HepG2 (cell line): ENCODE data around the gene TSSK3. TPM values are rescaled to one million over a fixed set of nuclear protein-coding genes. Genes with fewer than 3 reads are reported as not detected.
A peak's percentile ranks its signal among the peaks of the same experiment; 100 is the strongest.

Source experiments
- BATF2 ChIP-seq: sonication (generic); formaldehyde crosslinking; IDR thresholded peaks from 2 replicates; pipeline ENCODE4 v1.8.0; 2022; ENCODE audit warnings: mild to moderate bottlenecking, missing genetic modification reagents, moderate library complexity
- FOXK1 ChIP-seq: sonication (generic); formaldehyde crosslinking; IDR thresholded peaks from 2 replicates; pipeline ENCODE4 v1.4.0; 2020; ENCODE audit warnings: low read depth, missing genetic modification reagents, borderline replicate concordance
- FUBP1 ChIP-seq: sonication (generic); formaldehyde crosslinking; IDR thresholded peaks from 2 replicates; pipeline ENCODE4 v1.5.1; 2020; ENCODE audit warnings: missing genetic modification reagents, mild to moderate bottlenecking, borderline replicate concordance
- GPN1 ChIP-seq: sonication (generic); formaldehyde crosslinking; IDR thresholded peaks from 2 replicates; pipeline ENCODE4 v1.5.1; 2020; ENCODE audit warnings: missing genetic modification reagents, borderline replicate concordance
- IKZF5 ChIP-seq: IDR thresholded peaks from 2 replicates; pipeline ENCODE4 v1.6.1; 2018; ENCODE audit warnings: missing genetic modification reagents, mild to moderate bottlenecking, missing compliant biosample characterization
- MTF2 ChIP-seq: sonication (generic); formaldehyde crosslinking; IDR thresholded peaks from 2 replicates; pipeline ENCODE4 v1.5.0; 2020; ENCODE audit warnings: missing genetic modification reagents, borderline replicate concordance
- MXD3 ChIP-seq: IDR thresholded peaks from 2 replicates; pipeline ENCODE4 v1.6.1; 2016; ENCODE audit warnings: mild to moderate bottlenecking, missing biosample characterization, missing genetic modification reagents
- PAF1 ChIP-seq: IDR thresholded peaks from 2 replicates; pipeline ENCODE4 v1.6.1; 2016; ENCODE audit warnings: missing genetic modification reagents, missing compliant biosample characterization
- POLR2AphosphoS5 ChIP-seq: IDR thresholded peaks from 2 replicates; pipeline ENCODE4 v1.6.1; 2012; ENCODE audit warnings: low read depth, low read length
- RBM39 ChIP-seq: fragments of 200-400 bp; formaldehyde crosslinking; IDR thresholded peaks from one replicate; pipeline ENCODE4 v1.6.1; 2018; ENCODE audit warnings: antibody characterized with exemption, mild to moderate bottlenecking, low read depth, low read length; ENCODE audit not compliant: poor library complexity, severe bottlenecking
- UBTF ChIP-seq: sonication (generic); formaldehyde crosslinking; IDR thresholded peaks from 2 replicates; pipeline ENCODE4 v1.4.0; 2020; ENCODE audit warnings: mild to moderate bottlenecking, missing genetic modification reagents
- ZGPAT ChIP-seq: IDR thresholded peaks from 2 replicates; pipeline ENCODE4 v1.6.1; 2016; ENCODE audit warnings: mild to moderate bottlenecking
- ZNF446 ChIP-seq: sonication (generic); formaldehyde crosslinking; IDR thresholded peaks from 2 replicates; pipeline ENCODE4 v1.5.0; 2020; ENCODE audit warnings: mild to moderate bottlenecking, missing genetic modification reagents
- ZNF451 ChIP-seq: sonication (generic); formaldehyde crosslinking; IDR thresholded peaks from 2 replicates; pipeline ENCODE4 v1.5.0; 2020; ENCODE audit warnings: mild to moderate bottlenecking, missing genetic modification reagents
- ZNF784 ChIP-seq: sonication (generic); formaldehyde crosslinking; IDR thresholded peaks from 2 replicates; pipeline ENCODE4 v1.5.1; 2020; ENCODE audit warnings: missing genetic modification reagents, mild to moderate bottlenecking, borderline replicate concordance
- ZSCAN12 ChIP-seq: sonication (generic); formaldehyde crosslinking; IDR thresholded peaks from 2 replicates; pipeline ENCODE4 v1.9.0; 2021; ENCODE audit warnings: mild to moderate bottlenecking, missing genetic modification reagents
- ZSCAN9 ChIP-seq: IDR thresholded peaks from 2 replicates; pipeline ENCODE4 v1.6.1; 2016; ENCODE audit warnings: borderline replicate concordance
- polyA plus RNA-seq, 8 experiments: library from polyadenylated mRNA; depleted of rRNA in 3 of 8; stranded (reverse) in 7 of 8; unstranded in 1 of 8; fragments of >200 nt; fragmentation: Illumina TruSeq in 4 of 8; extraction: Trizol in 4 of 8; gene quantifications; 2 replicates each; pipeline versions ENCODE4 v1.2.1 to v1.2.3, GENCODE V29; 2011 to 2016; ENCODE audit warnings: low read depth in 4 of 8, missing spikeins in 1 of 8, mixed read lengths in 1 of 8; ENCODE audit not compliant: insufficient read depth in 1 of 8
- total RNA-seq, 5 experiments: library from RNA; depleted of rRNA; stranded (reverse); fragments of >200 nt; fragmentation: Illumina TruSeq; extraction: Trizol; gene quantifications; 2 replicates each; pipeline ENCODE4 v1.2.3, GENCODE V29; 2016; ENCODE audit warnings: low read depth in 1 of 5

The TSSK3 gene
- total and polyA plus RNA-seq, 2 of the 13 experiments (the other 11 are each of a cell fraction or from before 2014, with no cell fraction given): 1.0 to 1.1 TPM

GRCh38 chr1:32335790-32336590, 26.3 kb upstream of the TSSK3 start, which contains the start of gene MARCKSL1 (continued):
- TF ChIP-seq FOXK1 (no peak), RBM39 (peak; percentile 97), GPN1 (CRISPR knock-in tag) (0 out of 2 replicates have a peak, but pooled peaks have one; percentile 12), ZGPAT (peak; percentile 69; the same call in 1 of the 2 replicates), IKZF5 (CRISPR knock-in tag) (peak; percentile 38; the same call in 1 of the 2 replicates), FUBP1 (CRISPR knock-in tag) (no peak), MXD3 (CRISPR knock-in tag) (0 out of 2 replicates have a peak, but pooled peaks have one; percentile 44), ZNF784 (CRISPR knock-in tag) (no peak), ZNF446 (CRISPR knock-in tag) (no peak), BATF2 (CRISPR knock-in tag) (0 out of 2 replicates have a peak, but pooled peaks have one; percentile 31), PAF1 (no peak), POLR2AphosphoS5 (peak; percentile 88), ZSCAN9 (CRISPR knock-in tag) (0 out of 2 replicates have a peak, but pooled peaks have one; percentile 53), ZNF451 (CRISPR knock-in tag) (peak; percentile 38; the same call in 1 of the 2 replicates), UBTF (CRISPR knock-in tag) (peak; percentile 73), ZSCAN12 (0 out of 2 replicates have a peak, but pooled peaks have one; percentile 37), MTF2 (0 out of 2 replicates have a peak, but pooled peaks have one; percentile 71)
